ENCODE measurements around the gene CMTM2. TPM values are rescaled to one million over a fixed set of nuclear protein-coding genes. Genes with fewer than 3 reads are reported as not detected.

CMTM2 gene
- total and polyA plus RNA-seq, 8 donors: 0.21 to 0.84 (median 0.65) TPM; not detected in 5

DNA sequence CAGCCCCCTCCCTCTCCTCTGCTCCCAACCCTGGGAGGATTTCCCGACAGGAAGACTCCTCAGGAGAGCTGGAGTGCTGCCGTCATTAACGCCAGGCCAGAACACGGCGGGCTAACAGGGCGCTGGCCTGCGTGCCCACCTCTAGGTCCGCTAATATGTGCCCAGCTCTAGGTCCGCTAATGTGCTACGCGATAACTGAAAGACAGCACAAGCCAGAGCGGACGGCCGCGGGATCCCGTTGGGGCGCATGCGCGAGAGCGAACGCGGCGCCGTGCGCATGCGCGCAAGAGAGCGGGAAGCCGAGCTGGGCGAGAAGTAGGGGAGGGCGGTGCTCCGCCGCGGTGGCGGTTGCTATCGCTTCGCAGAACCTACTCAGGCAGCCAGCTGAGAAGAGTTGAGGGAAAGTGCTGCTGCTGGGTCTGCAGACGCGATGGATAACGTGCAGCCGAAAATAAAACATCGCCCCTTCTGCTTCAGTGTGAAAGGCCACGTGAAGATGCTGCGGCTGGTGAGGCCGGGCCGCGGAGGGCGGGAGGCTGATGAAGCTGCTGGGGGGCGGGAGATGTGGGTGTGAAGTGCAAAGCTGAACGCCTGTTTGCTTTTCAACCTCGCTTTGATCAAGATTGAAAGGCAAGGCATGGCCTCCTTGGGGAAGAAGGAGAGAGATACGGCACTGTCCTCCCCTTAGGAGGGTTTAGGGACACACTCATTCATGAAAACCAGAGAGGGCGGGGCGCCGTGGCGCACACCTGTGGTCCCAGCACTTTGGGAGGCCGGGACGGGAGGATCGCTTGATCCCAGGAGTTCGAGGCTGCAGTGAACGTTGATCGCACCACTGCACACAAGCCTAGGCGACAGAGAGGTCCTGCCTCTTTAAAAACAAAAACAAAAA, 26.7 kb upstream of the CMTM2 start, which contains the start of gene CKLF:
Gene CKLF, plus strand, starts transcription at position 291 of the 892 bp plus-strand sequence. Its CDS starts 140 bp downstream, at position 431.
- peak within 1 kb of the TSS; percentile 66 to 90 (median 80) for H3K27ac ChIP-seq
- no peak for TF ChIP-seq CTCF (IDR thresholded peaks at IDR 0.05)
- intact Hi-C loops (cut with DNase I): no loop called here
- no peaks in the 10 kb centered on the region for H3K27me3 ChIP-seq
- ATAC-seq (peak; percentile 83 to 91 (median 84)), FAIRE-seq (no peak), DNase-seq (peak; percentile 83 to 97 (median 92))
- 6 to 7% methylated on average over 63 of the region's 63 CpGs for WGBS, 2 donors
- no peaks in the 10 kb centered on the region for H3K36me3 ChIP-seq
- H3K9me3 ChIP-seq: no peaks in the 10 kb centered on the region
- peak within 1 kb of the TSS; percentile 27 to 70 (median 40) for H3K4me3 ChIP-seq
- peaks cover 0 to 23% (median 21%) of the 10 kb centered on the region in 3 donors for H3K4me1 ChIP-seq

DNA sequence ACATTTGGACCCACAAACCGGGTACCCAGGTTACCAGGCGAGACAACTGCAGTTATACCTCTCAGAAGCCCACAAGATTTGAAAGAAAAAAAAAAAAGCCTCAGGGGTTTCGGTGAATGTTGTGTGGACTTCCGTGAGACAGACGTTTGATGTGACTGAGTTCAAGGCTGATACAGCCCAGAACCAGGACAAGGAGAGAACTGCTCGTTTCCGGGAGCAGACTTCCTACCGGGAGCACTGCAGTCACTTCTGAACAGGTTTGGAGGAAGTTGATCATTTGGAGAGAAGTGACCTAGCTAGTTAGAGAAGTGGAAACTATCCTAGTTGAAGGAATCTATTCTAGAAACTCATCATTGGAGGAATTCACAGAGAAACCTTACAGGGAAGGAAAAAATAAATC, 26.0 kb upstream of the CMTM2 start:
- TF ChIP-seq CTCF (IDR thresholded peaks at IDR 0.05): no peak
- Histone ChIP-seq H3K36me3 (no peaks in the 10 kb centered on the region), H3K9me3 (no peaks in the 10 kb centered on the region), H3K27ac (peak overlapping the region in 2 of 4 donors; percentile 89 to 90), H3K4me1 (peaks cover 0 to 23% (median 21%) of the 10 kb centered on the region in 3 donors), H3K27me3 (no peaks in the 10 kb centered on the region), H3K4me3 (peak overlapping the region; percentile 27 to 70 (median 40))
- 18 to 23% methylated on average over 8 of the region's 8 CpGs for WGBS, 2 donors
- FAIRE-seq (no peak), ATAC-seq (peak in 1 of 4 donors; percentile 31), DNase-seq (no peak)
- intact Hi-C loops (cut with DNase I): no loop called here

- WGBS, 2 donors: 90% methylated on average over 3 of the region's 3 CpGs
- no peak for DNase-seq
- no peaks in the 10 kb centered on the region for H3K9me3 ChIP-seq
- no peak for TF ChIP-seq CTCF (IDR thresholded peaks at IDR 0.05)
- H3K4me1 ChIP-seq: peaks cover 0 to 17% (median 16%) of the 10 kb centered on the region in 3 donors
- no peak overlapping the region for H3K27ac ChIP-seq
- H3K27me3 ChIP-seq: no peaks in the 10 kb centered on the region
- ATAC-seq: no peak
- H3K36me3 ChIP-seq: no peaks in the 10 kb centered on the region
- peak overlapping the region in 1 of 4 donors; percentile 70 for H3K4me3 ChIP-seq
- no peak for FAIRE-seq
- intact Hi-C loops (cut with DNase I): no loop called here
Measured at GRCh38 chr16:66554021-66554420, 25.2 kb upstream of the CMTM2 start.

DNA sequence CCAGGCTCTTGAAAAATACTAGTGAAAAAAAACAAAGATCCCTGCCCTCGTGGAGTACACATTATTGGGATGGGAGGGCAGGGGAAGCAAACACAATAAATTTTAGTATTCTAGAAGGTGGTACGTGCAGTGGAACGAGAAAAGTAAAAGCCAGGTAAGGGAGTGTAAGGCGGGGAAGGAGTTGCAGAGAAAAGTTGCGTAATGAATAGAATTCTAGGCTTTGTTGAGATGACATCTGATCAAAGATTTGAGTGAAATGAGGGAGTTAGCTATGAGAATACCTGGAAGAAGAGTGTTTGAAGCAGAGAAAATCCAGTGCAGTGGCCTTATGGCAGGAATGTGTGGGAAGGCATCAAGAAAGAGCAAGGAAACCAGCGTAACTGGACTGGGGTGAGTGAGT, 24.8 kb upstream of the CMTM2 start:
- FAIRE-seq (no peak), ATAC-seq (no peak), DNase-seq (no peak)
- intact Hi-C loops (cut with DNase I): no loop called here
- H3K9me3 ChIP-seq: no peaks in the 10 kb centered on the region
- 89 to 93% methylated on average over 6 of the region's 6 CpGs for WGBS, 2 donors
- TF ChIP-seq CTCF (IDR thresholded peaks at IDR 0.05): no peak
- no peak overlapping the region for H3K27ac ChIP-seq
- H3K4me3 ChIP-seq: no peak overlapping the region
- H3K27me3 ChIP-seq: no peaks in the 10 kb centered on the region
- H3K36me3 ChIP-seq: no peaks in the 10 kb centered on the region
- peaks cover 0 to 14% (median 14%) of the 10 kb centered on the region in 3 donors for H3K4me1 ChIP-seq

GRCh38 chr16:66560107-66560506, 19.2 kb upstream of the CMTM2 start:
- Histone ChIP-seq H3K27me3 (no peaks in the 10 kb centered on the region), H3K36me3 (no peaks in the 10 kb centered on the region), H3K4me3 (no peak overlapping the region), H3K9me3 (no peaks in the 10 kb centered on the region), H3K27ac (no peak overlapping the region), H3K4me1 (no peaks in the 10 kb centered on the region)
- no peak for DNase-seq
- no peak for TF ChIP-seq CTCF (IDR thresholded peaks at IDR 0.05)
- intact Hi-C loops (cut with DNase I): no loop called here
- no peak for FAIRE-seq
- no peak for ATAC-seq
- 81 to 89% methylated on average over 1 of the region's 1 CpG for WGBS, 2 donors

Measured in pancreas (tissue), 10 donors.